Activated naive CD4-positive, alpha-beta T cell treated with anti-CD3 and anti-CD28 coated beads, Interleukin-2, amount 50 U/mL, for 24 hours (primary cell): ENCODE results near the gene SPOUT1.
"Not testable (repeated sequence)": the region's sequence is repeated elsewhere in the genome, so short reads cannot be mapped to it uniquely, and the experiment has no call there.

ENCODE experiments used
- H3K27ac Mint-ChIP-seq: one replicate; pipeline ENCODE4 v1.8.0; 2021; ENCODE audit warnings: mild to moderate bottlenecking, mixed read lengths
- H3K27me3 Mint-ChIP-seq: one replicate; pipeline ENCODE4 v1.8.0; 2021; ENCODE audit warnings: mixed read lengths
- H3K36me3 Mint-ChIP-seq: one replicate; pipeline ENCODE4 v1.8.0; 2021; ENCODE audit warnings: mixed read lengths
- H3K4me1 Mint-ChIP-seq: one replicate; pipeline ENCODE4 v1.8.0; 2021; ENCODE audit warnings: mixed read lengths
- H3K4me3 Mint-ChIP-seq: one replicate; pipeline ENCODE4 v1.8.0; 2021; ENCODE audit warnings: mild to moderate bottlenecking, mixed read lengths
- H3K9me3 Mint-ChIP-seq: one replicate; pipeline ENCODE4 v1.8.0; 2021; ENCODE audit warnings: mixed read lengths

The SPOUT1 gene

GRCh38 chr9:128829477-128830251 is at the start of gene SPOUT1:
Gene SPOUT1 (minus strand): TSS chr9:128829794. CDS start chr9:128829780, 14 bp downstream.
- Mint-ChIP-seq H3K9me3 (no peaks in the 10 kb centered on the region), H3K4me3 (peak within 1 kb of the TSS; percentile 96), H3K27me3 (no peaks in the 10 kb centered on the region), H3K36me3 (peaks cover 9% of the 10 kb centered on the region), H3K4me1 (peaks cover 24% of the 10 kb centered on the region), H3K27ac (peak within 1 kb of the TSS; percentile 94)

DNA sequence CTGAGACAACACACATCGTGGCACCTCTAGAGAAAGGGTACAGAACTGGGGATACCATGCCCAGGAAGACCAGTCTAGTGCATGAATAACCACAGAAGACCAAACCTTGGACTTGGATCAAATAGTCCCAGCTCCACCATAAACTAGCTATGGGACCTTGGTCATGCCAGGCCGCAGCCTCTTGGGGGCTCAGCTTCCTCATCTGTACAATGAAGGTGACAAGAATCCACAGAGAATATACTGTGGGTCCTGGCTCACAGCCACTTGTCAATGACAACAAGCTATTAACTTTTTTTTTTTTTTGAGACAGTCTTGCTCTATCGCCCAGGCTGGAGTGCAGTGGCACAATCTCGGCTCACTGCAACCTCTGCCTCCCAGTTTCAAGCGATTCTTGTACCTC is 48.3 kb upstream of the SPOUT1 start:
- Mint-ChIP-seq H3K27ac (no peak overlapping the region), H3K4me1 (peaks cover 25% of the 10 kb centered on the region), H3K9me3 (no peaks in the 10 kb centered on the region), H3K27me3 (no peaks in the 10 kb centered on the region), H3K36me3 (no peaks in the 10 kb centered on the region), H3K4me3 (no peak overlapping the region)

GRCh38 chr9:128870941-128871265 is 41.3 kb upstream of the SPOUT1 start:
- H3K9me3 Mint-ChIP-seq, H3K36me3 Mint-ChIP-seq, H3K27me3 Mint-ChIP-seq, H3K4me1 Mint-ChIP-seq, H3K4me3 Mint-ChIP-seq, H3K27ac Mint-ChIP-seq: not testable (repeated sequence)

GRCh38 chr9:128870128-128870940 is 40.7 kb upstream of the SPOUT1 start:
- H3K4me3 Mint-ChIP-seq, result no peak overlapping the region
- H3K27me3 Mint-ChIP-seq, result no peaks in the 10 kb centered on the region
- H3K27ac Mint-ChIP-seq, result peak overlapping the region; percentile 17
- H3K36me3 Mint-ChIP-seq, result peaks cover 4% of the 10 kb centered on the region
- H3K4me1 Mint-ChIP-seq, result peaks cover 6% of the 10 kb centered on the region
- no peaks in the 10 kb centered on the region for H3K9me3 Mint-ChIP-seq

DNA sequence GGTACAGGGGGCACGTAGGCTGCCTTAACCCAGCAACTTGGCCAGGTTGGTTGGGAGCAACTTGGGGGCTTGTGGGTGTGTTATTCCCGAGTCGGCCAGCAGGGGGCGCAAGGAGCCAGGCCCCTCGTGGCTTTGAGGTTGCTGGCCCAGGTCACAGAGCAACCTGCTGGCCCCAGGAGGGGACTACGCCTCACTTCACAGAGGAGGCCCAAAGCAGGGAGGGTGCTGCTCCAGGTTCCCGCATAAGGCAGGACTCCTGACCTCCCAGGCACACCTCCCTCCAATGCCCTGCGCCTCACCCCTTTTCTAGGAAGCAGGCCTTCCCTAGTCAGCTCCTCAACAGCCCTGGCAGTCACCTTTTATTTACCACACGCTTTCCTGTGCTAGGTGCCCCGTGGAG is 34.1 kb upstream of the SPOUT1 start:
- Mint-ChIP-seq H3K4me1 (peaks cover 13% of the 10 kb centered on the region), H3K27me3 (no peaks in the 10 kb centered on the region), H3K27ac (no peak overlapping the region), H3K4me3 (no peak overlapping the region), H3K36me3 (peaks cover 2% of the 10 kb centered on the region), H3K9me3 (no peaks in the 10 kb centered on the region)

GRCh38 chr9:128862401-128862851 is 32.8 kb upstream of the SPOUT1 start:
- peaks cover 13% of the 10 kb centered on the region for H3K4me1 Mint-ChIP-seq
- no peak overlapping the region for H3K27ac Mint-ChIP-seq
- H3K36me3 Mint-ChIP-seq, result peaks cover 2% of the 10 kb centered on the region
- no peak overlapping the region for H3K4me3 Mint-ChIP-seq
- H3K27me3 Mint-ChIP-seq, result no peaks in the 10 kb centered on the region
- H3K9me3 Mint-ChIP-seq, result no peaks in the 10 kb centered on the region

DNA sequence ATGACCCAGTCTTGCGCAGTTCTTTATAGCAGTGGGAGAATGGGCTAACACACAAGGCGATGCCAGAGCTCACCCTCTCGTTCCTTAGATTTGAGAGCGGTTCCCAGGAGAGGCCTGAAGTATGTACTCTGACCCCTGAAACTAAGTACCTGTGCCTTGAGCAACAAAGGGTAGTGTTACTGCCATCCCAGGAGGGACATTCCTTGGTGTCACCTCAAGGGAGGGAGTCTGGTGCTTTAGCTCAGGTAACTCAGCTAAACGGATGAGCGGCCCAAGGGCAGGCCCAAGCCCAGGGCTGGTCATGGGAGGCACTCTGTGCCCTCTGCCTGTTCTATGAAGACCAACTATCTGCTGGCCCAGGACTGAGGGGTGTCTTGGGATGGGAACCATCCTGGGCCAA is 31.9 kb upstream of the SPOUT1 start:
- Mint-ChIP-seq H3K27ac (no peak overlapping the region), H3K4me3 (no peak overlapping the region), H3K36me3 (peaks cover 2% of the 10 kb centered on the region)

GRCh38 chr9:128860937-128861336 is 31.3 kb upstream of the SPOUT1 start:
- Mint-ChIP-seq H3K4me3 (no peak overlapping the region), H3K4me1 (peaks cover 13% of the 10 kb centered on the region), H3K36me3 (peaks cover 2% of the 10 kb centered on the region), H3K9me3 (no peaks in the 10 kb centered on the region), H3K27ac (no peak overlapping the region), H3K27me3 (no peaks in the 10 kb centered on the region)

More for the DNA sequence above, 31.9 kb upstream of the SPOUT1 start:
- H3K9me3 Mint-ChIP-seq, result no peaks in the 10 kb centered on the region
- H3K4me1 Mint-ChIP-seq, result peaks cover 13% of the 10 kb centered on the region
- no peaks in the 10 kb centered on the region for H3K27me3 Mint-ChIP-seq

DNA sequence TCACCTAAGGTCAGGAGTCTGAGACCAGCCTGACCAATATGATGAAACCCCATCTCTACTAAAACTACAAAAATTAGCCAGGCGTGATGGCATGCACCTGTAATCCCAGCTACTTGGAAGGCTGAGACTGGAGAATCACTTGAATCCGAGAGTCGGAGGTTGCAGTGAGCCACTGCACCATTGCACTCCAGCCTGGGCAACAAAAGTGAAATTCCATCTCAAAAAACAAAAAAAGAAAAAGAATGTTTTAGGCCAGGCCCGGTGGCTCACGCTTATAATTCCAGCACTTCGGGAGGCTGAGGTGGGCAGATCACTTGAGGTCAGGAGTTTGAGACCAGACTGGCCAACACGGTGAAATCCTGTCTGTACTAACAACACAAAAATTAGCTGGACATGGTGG is 28.9 kb upstream of the SPOUT1 start:
- not testable (repeated sequence) for H3K27ac Mint-ChIP-seq, H3K36me3 Mint-ChIP-seq, H3K4me3 Mint-ChIP-seq, H3K27me3 Mint-ChIP-seq, H3K9me3 Mint-ChIP-seq, H3K4me1 Mint-ChIP-seq

GRCh38 chr9:128854454-128854853 is 24.9 kb upstream of the SPOUT1 start:
- H3K4me3 Mint-ChIP-seq, H3K27me3 Mint-ChIP-seq, H3K4me1 Mint-ChIP-seq, H3K27ac Mint-ChIP-seq, H3K9me3 Mint-ChIP-seq: not testable (repeated sequence)
- peaks cover 14% of the 10 kb centered on the region for H3K36me3 Mint-ChIP-seq

- not testable (repeated sequence) for H3K4me3 Mint-ChIP-seq, H3K27me3 Mint-ChIP-seq, H3K27ac Mint-ChIP-seq, H3K9me3 Mint-ChIP-seq, H3K4me1 Mint-ChIP-seq
- H3K36me3 Mint-ChIP-seq, result peaks cover 14% of the 10 kb centered on the region
Measured at GRCh38 chr9:128852646-128853045, 23.1 kb upstream of the SPOUT1 start.

DNA sequence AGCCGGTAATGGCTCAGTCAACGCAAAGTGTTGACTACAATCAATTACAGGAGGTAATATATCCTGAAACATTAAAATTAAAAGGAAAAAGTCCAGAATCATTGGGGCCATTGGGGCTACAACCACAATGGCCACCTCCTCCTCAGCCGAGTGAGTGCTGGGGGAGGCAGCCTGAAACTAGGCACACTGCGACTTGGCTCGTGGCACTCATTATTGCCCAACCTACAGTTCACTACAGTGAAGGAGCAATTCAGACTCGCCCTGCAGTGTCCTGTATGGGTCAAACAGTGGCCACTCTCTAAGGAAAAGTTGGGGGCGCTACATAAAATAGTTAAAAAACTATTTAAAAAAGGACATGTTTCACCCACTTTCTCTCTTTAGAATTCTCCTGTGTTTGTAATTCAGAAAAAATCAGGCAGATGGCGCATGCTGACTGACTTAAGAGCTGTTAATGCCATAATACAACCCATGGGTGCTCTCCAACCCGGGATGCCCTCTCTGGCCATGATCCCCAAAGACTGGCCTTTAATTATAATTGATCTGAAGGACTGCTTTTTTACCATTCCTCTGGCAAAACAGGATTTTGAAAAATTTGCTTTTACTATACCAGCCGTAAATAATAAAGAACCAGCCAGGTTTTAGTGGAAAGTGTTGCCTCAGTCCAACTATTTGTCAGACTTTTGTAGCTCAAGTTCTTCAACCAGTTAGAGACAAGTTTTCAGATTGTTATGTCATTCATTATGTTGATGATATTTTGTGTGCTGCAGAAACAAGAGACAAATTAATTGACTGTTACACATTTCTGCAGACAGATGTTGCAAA is 22.4 kb upstream of the SPOUT1 start:
- not testable (repeated sequence) for H3K4me3 Mint-ChIP-seq, H3K4me1 Mint-ChIP-seq, H3K27ac Mint-ChIP-seq, H3K27me3 Mint-ChIP-seq, H3K9me3 Mint-ChIP-seq
- peaks cover 15% of the 10 kb centered on the region for H3K36me3 Mint-ChIP-seq

DNA sequence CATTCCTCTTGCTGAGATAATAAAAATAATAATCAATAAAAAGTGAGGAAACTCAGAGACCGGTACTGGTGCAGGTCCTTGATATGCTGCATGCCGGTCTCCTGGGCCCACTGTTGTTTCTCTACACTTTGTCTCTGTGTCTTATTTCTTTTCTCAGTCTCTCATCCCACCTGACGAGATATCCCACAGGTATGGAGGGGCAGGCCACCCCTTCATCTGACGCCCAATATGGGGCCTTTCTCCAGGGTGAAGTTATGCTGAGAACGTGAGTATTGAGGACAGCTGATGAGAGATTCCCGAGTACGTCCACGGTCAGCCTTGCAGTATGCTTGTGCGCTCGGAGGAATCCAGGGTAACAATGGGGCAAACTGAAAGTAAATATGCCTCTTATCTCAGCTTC is 21.4 kb upstream of the SPOUT1 start:
- H3K36me3 Mint-ChIP-seq, result peaks cover 15% of the 10 kb centered on the region
- not testable (repeated sequence) for H3K9me3 Mint-ChIP-seq, H3K4me3 Mint-ChIP-seq, H3K4me1 Mint-ChIP-seq, H3K27me3 Mint-ChIP-seq, H3K27ac Mint-ChIP-seq

DNA sequence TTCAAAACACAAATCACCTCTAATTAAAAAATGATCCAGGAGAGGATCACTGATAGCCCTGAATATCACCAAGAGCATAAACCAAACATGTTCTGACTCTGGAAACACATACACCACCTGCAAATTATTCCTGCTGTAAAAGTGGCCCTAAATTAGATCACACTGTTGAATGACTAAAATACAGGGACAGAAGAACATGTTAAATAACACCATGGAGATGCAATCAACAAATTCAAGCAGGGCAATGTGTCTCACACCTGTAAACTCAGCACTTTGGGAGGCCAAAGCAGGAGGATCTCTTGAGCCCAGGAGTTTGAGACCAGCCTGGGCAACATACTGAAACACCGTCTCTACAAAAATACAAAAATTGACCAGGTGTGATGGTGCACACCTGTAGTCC is 18.2 kb upstream of the SPOUT1 start:
- no peak overlapping the region for H3K4me3 Mint-ChIP-seq
- peaks cover 7% of the 10 kb centered on the region for H3K9me3 Mint-ChIP-seq
- H3K36me3 Mint-ChIP-seq, result peaks cover 15% of the 10 kb centered on the region
- peaks cover 4% of the 10 kb centered on the region for H3K4me1 Mint-ChIP-seq
- no peak overlapping the region for H3K27ac Mint-ChIP-seq
- H3K27me3 Mint-ChIP-seq, result no peaks in the 10 kb centered on the region

GRCh38 chr9:128846680-128847030 is 17.1 kb upstream of the SPOUT1 start:
- Mint-ChIP-seq H3K27me3 (no peaks in the 10 kb centered on the region), H3K4me3 (no peak overlapping the region), H3K36me3 (peaks cover 17% of the 10 kb centered on the region), H3K27ac (no peak overlapping the region), H3K9me3 (peaks cover 7% of the 10 kb centered on the region), H3K4me1 (peaks cover 4% of the 10 kb centered on the region)
